ENCODE data around the gene HSD17B2. TPM values are rescaled to one million over a fixed set of nuclear protein-coding genes. Genes with fewer than 3 reads are reported as not detected.

Gene HSD17B2
- total and polyA plus RNA-seq, 4 donors = 2.7 to 6.2 (median 3.1) TPM

- DNase-seq = no peak
- H3K4me1 ChIP-seq (ENCODE audit: control insufficient read depth in 5 of 5, insufficient read depth in 5 of 5, low read length in 5 of 5) = peaks cover 0 to 4% (median 0%) of the 10 kb centered on the region in 5 donors
- no peak for ATAC-seq (ENCODE audit: insufficient read depth, low FRiP score)
- no peak for TF ChIP-seq CTCF (IDR thresholded peaks at IDR 0.05; ENCODE audit: control extremely low read depth, extremely low read depth)
- no peaks in the 10 kb centered on the region for H3K36me3 ChIP-seq (ENCODE audit: control insufficient read depth in 4 of 4, insufficient read depth in 4 of 4, low read length in 4 of 4)
- 90 to 93% methylated on average over 10 of the region's 10 CpGs for WGBS, 2 donors
- no peaks in the 10 kb centered on the region for H3K9me3 ChIP-seq (ENCODE audit: control insufficient read depth in 4 of 4, insufficient read depth in 3 of 4, low read length in 3 of 4)
- no peaks in the 10 kb centered on the region for H3K27me3 ChIP-seq (ENCODE audit: control insufficient read depth in 3 of 3, insufficient read depth in 3 of 3, low read length in 2 of 3)
- H3K27ac ChIP-seq (ENCODE audit: low read depth in 1 of 2, low read length in 1 of 2) = no peak overlapping the region
- H3K9ac ChIP-seq (ENCODE audit: insufficient read depth in 1 of 2, low read length in 2 of 2) = no peak overlapping the region
- H3K4me3 ChIP-seq = no peak overlapping the region
Observed at GRCh38 chr16:82067804-82068325, 32.8 kb downstream of the HSD17B2 start.

- Histone ChIP-seq H3K27ac (ENCODE audit: low read depth in 1 of 2, low read length in 1 of 2) (no peak overlapping the region), H3K9ac (ENCODE audit: insufficient read depth in 1 of 2, low read length in 2 of 2) (no peak overlapping the region), H3K27me3 (ENCODE audit: control insufficient read depth in 3 of 3, insufficient read depth in 3 of 3, low read length in 2 of 3) (no peaks in the 10 kb centered on the region), H3K36me3 (ENCODE audit: control insufficient read depth in 4 of 4, insufficient read depth in 4 of 4, low read length in 4 of 4) (no peaks in the 10 kb centered on the region), H3K4me1 (ENCODE audit: control insufficient read depth in 5 of 5, insufficient read depth in 5 of 5, low read length in 5 of 5) (peaks cover 0 to 3% (median 0%) of the 10 kb centered on the region in 5 donors), H3K9me3 (ENCODE audit: control insufficient read depth in 4 of 4, insufficient read depth in 3 of 4, low read length in 3 of 4) (no peaks in the 10 kb centered on the region), H3K4me3 (no peak overlapping the region)
- TF ChIP-seq CTCF (IDR thresholded peaks at IDR 0.05; ENCODE audit: control extremely low read depth, extremely low read depth) = no peak
- WGBS, 2 donors = 70 to 72% methylated on average over 4 of the region's 4 CpGs
- DNase-seq = no peak
- ATAC-seq (ENCODE audit: insufficient read depth, low FRiP score) = no peak
Observed at GRCh38 chr16:82070656-82071369, 35.8 kb downstream of the HSD17B2 start.

- 79 to 82% methylated on average over 4 of the region's 4 CpGs for WGBS, 2 donors
- no peak for ATAC-seq (ENCODE audit: insufficient read depth, low FRiP score)
- Histone ChIP-seq H3K4me1 (ENCODE audit: control insufficient read depth in 5 of 5, insufficient read depth in 5 of 5, low read length in 5 of 5) (peaks cover 0 to 2% (median 0%) of the 10 kb centered on the region in 5 donors), H3K27ac (ENCODE audit: low read depth in 1 of 2, low read length in 1 of 2) (no peak overlapping the region), H3K36me3 (ENCODE audit: control insufficient read depth in 4 of 4, insufficient read depth in 4 of 4, low read length in 4 of 4) (no peaks in the 10 kb centered on the region), H3K9ac (ENCODE audit: insufficient read depth in 1 of 2, low read length in 2 of 2) (no peak overlapping the region), H3K9me3 (ENCODE audit: control insufficient read depth in 4 of 4, insufficient read depth in 3 of 4, low read length in 3 of 4) (no peaks in the 10 kb centered on the region), H3K4me3 (no peak overlapping the region), H3K27me3 (ENCODE audit: control insufficient read depth in 3 of 3, insufficient read depth in 3 of 3, low read length in 2 of 3) (no peaks in the 10 kb centered on the region)
- DNase-seq = no peak
- no peak for TF ChIP-seq CTCF (IDR thresholded peaks at IDR 0.05; ENCODE audit: control extremely low read depth, extremely low read depth)
Observed at GRCh38 chr16:82071421-82071820, 36.4 kb downstream of the HSD17B2 start.
